HG03060 (cell line): ENCODE measurements around the gene XXYLT1.
"Not testable (repeated sequence)": the region's sequence is repeated elsewhere in the genome, so short reads cannot be mapped to it uniquely, and the experiment has no call there.

Source experiments
- ATAC-seq: cut with Tn5 transposase; IDR thresholded peaks from one replicate; pipeline ENCODE4 v1.9.1; 2021; ENCODE audit warnings: low read depth, moderate number of reproducible peaks; ENCODE audit not compliant: unreplicated experiment

Gene XXYLT1

GRCh38 chr3:195187609-195188425 is 83.1 kb downstream of the XXYLT1 start:
- ATAC-seq: no peak

GRCh38 chr3:195186710-195187047 is 84.3 kb downstream of the XXYLT1 start:
- not testable (repeated sequence) for ATAC-seq

- no peak for ATAC-seq
These were observed 84.8 kb downstream of the XXYLT1 start for GRCh38 chr3:195186041-195186709.

- no peak for ATAC-seq
These were observed 85.4 kb downstream of the XXYLT1 start for GRCh38 chr3:195185583-195185982.

GRCh38 chr3:195184716-195185421 is 86.1 kb downstream of the XXYLT1 start:
- no peak for ATAC-seq

GRCh38 chr3:195183071-195183776 is 87.7 kb downstream of the XXYLT1 start:
- no peak for ATAC-seq

- no peak for ATAC-seq
These were observed 88.5 kb downstream of the XXYLT1 start for GRCh38 chr3:195182470-195182795.

GRCh38 chr3:195181741-195182469 is 89.1 kb downstream of the XXYLT1 start:
- ATAC-seq: no peak

GRCh38 chr3:195181113-195181498 is 89.9 kb downstream of the XXYLT1 start:
- no peak for ATAC-seq

- no peak for ATAC-seq
These were observed 90.4 kb downstream of the XXYLT1 start for GRCh38 chr3:195180490-195181112.

GRCh38 chr3:195179776-195180489 is 91.0 kb downstream of the XXYLT1 start:
- ATAC-seq: no peak

- no peak for ATAC-seq
These were observed 92.6 kb downstream of the XXYLT1 start for GRCh38 chr3:195178124-195178910.

GRCh38 chr3:195177422-195178123 is 93.4 kb downstream of the XXYLT1 start:
- no peak for ATAC-seq

GRCh38 chr3:195176776-195177175 is 94.2 kb downstream of the XXYLT1 start:
- no peak for ATAC-seq

- ATAC-seq: no peak
These were observed 95.3 kb downstream of the XXYLT1 start for GRCh38 chr3:195175476-195176337.

- ATAC-seq: no peak
These were observed 95.9 kb downstream of the XXYLT1 start for GRCh38 chr3:195175076-195175475.

- ATAC-seq: no peak
These were observed 97.3 kb downstream of the XXYLT1 start for GRCh38 chr3:195173657-195174056.
